NCI-H187 (cell line): ENCODE data around the gene SLC25A47.
"Not testable (repeated sequence)": the region's sequence is repeated elsewhere in the genome, so short reads cannot be mapped to it uniquely, and the experiment has no call there.

ENCODE experiments used
- DNase-seq, 2 experiments: peaks; one replicate each; lab custom pipeline; 2025; lab: John Stamatoyannopoulos, UW

Gene SLC25A47

GRCh38 chr14:100289916-100290606 is 33.1 kb upstream of the SLC25A47 start:
- no peak for DNase-seq

GRCh38 chr14:100290607-100291304 is 32.4 kb upstream of the SLC25A47 start:
- no peak for DNase-seq

- no peak for DNase-seq
Measured at GRCh38 chr14:100291305-100292075, 31.6 kb upstream of the SLC25A47 start.

GRCh38 chr14:100292301-100292775 is 30.8 kb upstream of the SLC25A47 start:
- DNase-seq, result no peak

GRCh38 chr14:100292776-100293461 is 30.2 kb upstream of the SLC25A47 start:
- no peak for DNase-seq

- DNase-seq, result no peak
Measured at GRCh38 chr14:100293497-100294212, 29.5 kb upstream of the SLC25A47 start.

- no peak for DNase-seq
Measured at GRCh38 chr14:100294213-100294962, 28.8 kb upstream of the SLC25A47 start.

GRCh38 chr14:100294963-100295330 is 28.2 kb upstream of the SLC25A47 start:
- no peak for DNase-seq

GRCh38 chr14:100295376-100296105 is 27.6 kb upstream of the SLC25A47 start:
- DNase-seq, result no peak

- DNase-seq, result no peak
Measured at GRCh38 chr14:100296106-100296651, 27.0 kb upstream of the SLC25A47 start.

GRCh38 chr14:100296729-100297128 is 26.4 kb upstream of the SLC25A47 start:
- DNase-seq, result not testable (repeated sequence)

- DNase-seq, result no peak
Measured at GRCh38 chr14:100297320-100298300, 25.5 kb upstream of the SLC25A47 start.

- DNase-seq, result no peak
Measured at GRCh38 chr14:100298551-100299237, 24.4 kb upstream of the SLC25A47 start.

- no peak for DNase-seq
Measured at GRCh38 chr14:100299238-100299560, 23.9 kb upstream of the SLC25A47 start.

GRCh38 chr14:100302616-100303015 is 20.5 kb upstream of the SLC25A47 start:
- DNase-seq, result no peak

- DNase-seq, result no peak
Measured at GRCh38 chr14:100303179-100303578, 20.0 kb upstream of the SLC25A47 start.

- no peak for DNase-seq
Measured at GRCh38 chr14:100303925-100304324, 19.2 kb upstream of the SLC25A47 start.

GRCh38 chr14:100304825-100305323 is 18.3 kb upstream of the SLC25A47 start:
- DNase-seq, result peak; percentile 17 to 29
